ENCODE results near the gene TXN2.
A peak's percentile ranks its signal among the peaks of the same experiment; 100 is the strongest.

The TXN2 gene

GRCh38 chr22:36465232-36466021 is 16.0 kb downstream of the TXN2 start:
- H3K27ac ChIP-seq (ENCODE audit: low read depth, low read length, severe bottlenecking): peak overlapping the region; percentile 29
- WGBS, 2 experiments (ENCODE audit: insufficient coverage in 2 of 2): 92 to 93% methylated on average over 23 to 24 of the region's 25 CpGs
- no peaks in the 10 kb centered on the region for H3K9me3 ChIP-seq (ENCODE audit: control insufficient read depth, low read length)
- H3K4me1 ChIP-seq (ENCODE audit: control insufficient read depth, insufficient read depth, low read length, poor library complexity, severe bottlenecking): peaks cover 80% of the 10 kb centered on the region
- H3K4me3 ChIP-seq (ENCODE audit: extremely low read depth, insufficient read depth, low read length, poor library complexity, severe bottlenecking): no peak overlapping the region
- peaks cover 18% of the 10 kb centered on the region for H3K36me3 ChIP-seq (ENCODE audit: control insufficient read depth, insufficient read depth, low read length)

- H3K27ac ChIP-seq (ENCODE audit: low read depth, low read length, severe bottlenecking): no peak overlapping the region
- WGBS, 2 experiments (ENCODE audit: insufficient coverage in 2 of 2): 94% methylated on average over 18 to 20 of the region's 20 CpGs
- no peaks in the 10 kb centered on the region for H3K9me3 ChIP-seq (ENCODE audit: control insufficient read depth, low read length)
- peaks cover 17% of the 10 kb centered on the region for H3K36me3 ChIP-seq (ENCODE audit: control insufficient read depth, insufficient read depth, low read length)
- H3K4me1 ChIP-seq (ENCODE audit: control insufficient read depth, insufficient read depth, low read length, poor library complexity, severe bottlenecking): peaks cover 74% of the 10 kb centered on the region
- H3K4me3 ChIP-seq (ENCODE audit: extremely low read depth, insufficient read depth, low read length, poor library complexity, severe bottlenecking): no peak overlapping the region
Measured at GRCh38 chr22:36464715-36465231, 16.7 kb downstream of the TXN2 start.

GRCh38 chr22:36463783-36464184 is 17.7 kb downstream of the TXN2 start:
- H3K4me3 ChIP-seq (ENCODE audit: extremely low read depth, insufficient read depth, low read length, poor library complexity, severe bottlenecking): no peak overlapping the region
- H3K4me1 ChIP-seq (ENCODE audit: control insufficient read depth, insufficient read depth, low read length, poor library complexity, severe bottlenecking): peaks cover 65% of the 10 kb centered on the region
- H3K9me3 ChIP-seq (ENCODE audit: control insufficient read depth, low read length): no peaks in the 10 kb centered on the region
- WGBS, 2 experiments (ENCODE audit: insufficient coverage in 2 of 2): 89 to 94% methylated on average over 12 to 17 of the region's 17 CpGs
- peaks cover 17% of the 10 kb centered on the region for H3K36me3 ChIP-seq (ENCODE audit: control insufficient read depth, insufficient read depth, low read length)
- no peak overlapping the region for H3K27ac ChIP-seq (ENCODE audit: low read depth, low read length, severe bottlenecking)

- Histone ChIP-seq H3K4me1 (ENCODE audit: control insufficient read depth, insufficient read depth, low read length, poor library complexity, severe bottlenecking) (peaks cover 58% of the 10 kb centered on the region), H3K36me3 (ENCODE audit: control insufficient read depth, insufficient read depth, low read length) (peaks cover 9% of the 10 kb centered on the region), H3K9me3 (ENCODE audit: control insufficient read depth, low read length) (no peaks in the 10 kb centered on the region), H3K27ac (ENCODE audit: low read depth, low read length, severe bottlenecking) (peak overlapping the region; percentile 83), H3K4me3 (ENCODE audit: extremely low read depth, insufficient read depth, low read length, poor library complexity, severe bottlenecking) (no peak overlapping the region)
- 71 to 83% methylated on average over 11 to 12 of the region's 16 CpGs for WGBS, 2 experiments (ENCODE audit: insufficient coverage in 2 of 2)
Measured at GRCh38 chr22:36461665-36462649, 19.5 kb downstream of the TXN2 start.

- Histone ChIP-seq H3K27ac (ENCODE audit: low read depth, low read length, severe bottlenecking) (no peak overlapping the region), H3K4me1 (ENCODE audit: control insufficient read depth, insufficient read depth, low read length, poor library complexity, severe bottlenecking) (peaks cover 40% of the 10 kb centered on the region), H3K36me3 (ENCODE audit: control insufficient read depth, insufficient read depth, low read length) (no peaks in the 10 kb centered on the region), H3K4me3 (ENCODE audit: extremely low read depth, insufficient read depth, low read length, poor library complexity, severe bottlenecking) (no peak overlapping the region), H3K9me3 (ENCODE audit: control insufficient read depth, low read length) (no peaks in the 10 kb centered on the region)
- WGBS, 2 experiments (ENCODE audit: insufficient coverage in 2 of 2): 97% methylated on average over 5 of the region's 8 CpGs
Measured at GRCh38 chr22:36460202-36460601, 21.2 kb downstream of the TXN2 start.

GRCh38 chr22:36457688-36458450 is 23.6 kb downstream of the TXN2 start:
- 87 to 88% methylated on average over 12 of the region's 14 CpGs for WGBS, 2 experiments (ENCODE audit: insufficient coverage in 2 of 2)
- H3K27ac ChIP-seq (ENCODE audit: low read depth, low read length, severe bottlenecking): no peak overlapping the region
- H3K4me1 ChIP-seq (ENCODE audit: control insufficient read depth, insufficient read depth, low read length, poor library complexity, severe bottlenecking): peaks cover 25% of the 10 kb centered on the region
- H3K4me3 ChIP-seq (ENCODE audit: extremely low read depth, insufficient read depth, low read length, poor library complexity, severe bottlenecking): no peak overlapping the region
- no peaks in the 10 kb centered on the region for H3K36me3 ChIP-seq (ENCODE audit: control insufficient read depth, insufficient read depth, low read length)
- H3K9me3 ChIP-seq (ENCODE audit: control insufficient read depth, low read length): no peaks in the 10 kb centered on the region

- WGBS, 2 experiments (ENCODE audit: insufficient coverage in 2 of 2): 67 to 79% methylated on average over 3 to 6 of the region's 12 CpGs
- H3K27ac ChIP-seq (ENCODE audit: low read depth, low read length, severe bottlenecking): no peak overlapping the region
- no peaks in the 10 kb centered on the region for H3K36me3 ChIP-seq (ENCODE audit: control insufficient read depth, insufficient read depth, low read length)
- H3K4me1 ChIP-seq (ENCODE audit: control insufficient read depth, insufficient read depth, low read length, poor library complexity, severe bottlenecking): peaks cover 20% of the 10 kb centered on the region
- no peak overlapping the region for H3K4me3 ChIP-seq (ENCODE audit: extremely low read depth, insufficient read depth, low read length, poor library complexity, severe bottlenecking)
- no peaks in the 10 kb centered on the region for H3K9me3 ChIP-seq (ENCODE audit: control insufficient read depth, low read length)
Measured at GRCh38 chr22:36456464-36456845, 25.0 kb downstream of the TXN2 start.

GRCh38 chr22:36455571-36456463 is 25.6 kb downstream of the TXN2 start:
- WGBS, 2 experiments (ENCODE audit: insufficient coverage in 2 of 2): 81 to 85% methylated on average over 16 to 18 of the region's 21 CpGs
- peak overlapping the region; percentile 31 for H3K4me3 ChIP-seq (ENCODE audit: extremely low read depth, insufficient read depth, low read length, poor library complexity, severe bottlenecking)
- peaks cover 15% of the 10 kb centered on the region for H3K4me1 ChIP-seq (ENCODE audit: control insufficient read depth, insufficient read depth, low read length, poor library complexity, severe bottlenecking)
- no peaks in the 10 kb centered on the region for H3K9me3 ChIP-seq (ENCODE audit: control insufficient read depth, low read length)
- H3K36me3 ChIP-seq (ENCODE audit: control insufficient read depth, insufficient read depth, low read length): no peaks in the 10 kb centered on the region
- peak overlapping the region; percentile 16 for H3K27ac ChIP-seq (ENCODE audit: low read depth, low read length, severe bottlenecking)

GRCh38 chr22:36454916-36455570 is 26.4 kb downstream of the TXN2 start:
- H3K9me3 ChIP-seq (ENCODE audit: control insufficient read depth, low read length): no peaks in the 10 kb centered on the region
- 4 to 5% methylated on average over 33 to 59 of the region's 61 CpGs for WGBS, 2 experiments (ENCODE audit: insufficient coverage in 2 of 2)
- no peaks in the 10 kb centered on the region for H3K36me3 ChIP-seq (ENCODE audit: control insufficient read depth, insufficient read depth, low read length)
- H3K4me1 ChIP-seq (ENCODE audit: control insufficient read depth, insufficient read depth, low read length, poor library complexity, severe bottlenecking): peaks cover 15% of the 10 kb centered on the region
- peak overlapping the region; percentile 16 for H3K27ac ChIP-seq (ENCODE audit: low read depth, low read length, severe bottlenecking)
- H3K4me3 ChIP-seq (ENCODE audit: extremely low read depth, insufficient read depth, low read length, poor library complexity, severe bottlenecking): peak overlapping the region; percentile 31
